Activated CD4-positive, alpha-beta T cell treated with anti-CD3 and anti-CD28 coated beads, Interleukin-2, amount 10 ng/mL, durations not matched to agents 7 days and 5 days (primary cell): ENCODE measurements around the gene FRMD4B. TPM values are rescaled to one million over a fixed set of nuclear protein-coding genes. Genes with fewer than 3 reads are reported as not detected.

Source experiments
- CTCF ChIA-PET: fragments of 350-600 bp; sonication (Branson Sonifier 250); formaldehyde crosslinking; loops from one replicate; lab custom pipeline; 2021; ENCODE audit warnings: antibody characterized with exemption; lab: Charles Lee
- POLR2A ChIA-PET: fragments of 350-600 bp; sonication (Branson Sonifier 250); formaldehyde crosslinking; loops from one replicate; lab custom pipeline; 2021; ENCODE audit warnings: antibody characterized with exemption; lab: Charles Lee
- DNase-seq: peaks from one replicate; pipeline ENCODE4 v3.0.0-alpha.2; 2020
- H3K27ac Mint-ChIP-seq: one replicate; pipeline ENCODE4 v1.8.0; 2021; ENCODE audit warnings: mild to moderate bottlenecking, moderate library complexity, mixed read lengths
- H3K27me3 Mint-ChIP-seq: one replicate; pipeline ENCODE4 v1.8.0; 2021; ENCODE audit warnings: mixed read lengths
- H3K36me3 Mint-ChIP-seq: one replicate; pipeline ENCODE4 v1.8.0; 2021; ENCODE audit warnings: low read depth, mixed read lengths
- H3K4me1 Mint-ChIP-seq: one replicate; pipeline ENCODE4 v1.8.0; 2021; ENCODE audit warnings: mixed read lengths
- H3K4me3 Mint-ChIP-seq: one replicate; pipeline ENCODE4 v1.8.0; 2021; ENCODE audit warnings: mild to moderate bottlenecking, moderate library complexity, mixed read lengths
- H3K9me3 Mint-ChIP-seq: one replicate; pipeline ENCODE4 v1.8.0; 2021; ENCODE audit warnings: mixed read lengths
- total RNA-seq, 2 experiments: library from RNA; stranded (reverse); gene quantifications; one replicate each; pipeline ENCODE4 v1.2.3, GENCODE V29; 2021

The FRMD4B gene
- total RNA-seq, 2 experiments from 2014 or later: 6.9 to 8.2 TPM

- Mint-ChIP-seq H3K36me3 (no peaks in the 10 kb centered on the region), H3K27ac (no peak overlapping the region), H3K9me3 (no peaks in the 10 kb centered on the region), H3K4me3 (no peak overlapping the region), H3K4me1 (no peaks in the 10 kb centered on the region), H3K27me3 (peaks cover 3% of the 10 kb centered on the region)
- DNase-seq: no peak
- ChIA-PET CTCF (no interaction called here), POLR2A (no interaction called here)
Measured at GRCh38 chr3:69417541-69418078, 31.7 kb upstream of the FRMD4B start.

- Mint-ChIP-seq H3K4me3 (no peak overlapping the region), H3K36me3 (no peaks in the 10 kb centered on the region), H3K27me3 (peaks cover 7% of the 10 kb centered on the region), H3K27ac (no peak overlapping the region), H3K9me3 (no peaks in the 10 kb centered on the region), H3K4me1 (peaks cover 3% of the 10 kb centered on the region)
- CTCF ChIA-PET: interaction anchor here (0.6 kb wide), 1 partner anchor 9 kb away, joined by 4 read pairs; no protein-coding TSS in a partner anchor
- POLR2A ChIA-PET: no interaction called here
- DNase-seq: no peak
Measured at GRCh38 chr3:69413551-69414207, 27.8 kb upstream of the FRMD4B start.

- Mint-ChIP-seq H3K36me3 (no peaks in the 10 kb centered on the region), H3K4me1 (peaks cover 3% of the 10 kb centered on the region), H3K9me3 (no peaks in the 10 kb centered on the region), H3K27me3 (peaks cover 10% of the 10 kb centered on the region), H3K4me3 (no peak overlapping the region), H3K27ac (no peak overlapping the region)
- POLR2A ChIA-PET: no interaction called here
- no peak for DNase-seq
- CTCF ChIA-PET: no interaction called here
Measured at GRCh38 chr3:69411346-69411745, 25.5 kb upstream of the FRMD4B start.

- H3K9me3 Mint-ChIP-seq: no peaks in the 10 kb centered on the region
- peak; percentile 78 for DNase-seq
- no peak overlapping the region for H3K4me3 Mint-ChIP-seq
- H3K27ac Mint-ChIP-seq: no peak overlapping the region
- POLR2A ChIA-PET: no interaction called here
- H3K4me1 Mint-ChIP-seq: peaks cover 3% of the 10 kb centered on the region
- H3K27me3 Mint-ChIP-seq: peaks cover 10% of the 10 kb centered on the region
- CTCF ChIA-PET: interaction anchor here (0.6 to 2.2 kb wide), 6 partner anchors 8 to 252 kb away, joined by 3 to 9 read pairs (median 4); no protein-coding TSS in a partner anchor
- H3K36me3 Mint-ChIP-seq: no peaks in the 10 kb centered on the region
Measured at GRCh38 chr3:69410301-69410700, 24.4 kb upstream of the FRMD4B start.

- Mint-ChIP-seq H3K9me3 (peaks cover 2% of the 10 kb centered on the region), H3K4me1 (peaks cover 3% of the 10 kb centered on the region), H3K4me3 (no peak overlapping the region), H3K36me3 (no peaks in the 10 kb centered on the region), H3K27ac (no peak overlapping the region), H3K27me3 (peaks cover 12% of the 10 kb centered on the region)
- no peak for DNase-seq
- ChIA-PET POLR2A (no interaction called here), CTCF (interaction anchor here (0.5 to 2.2 kb wide), 7 partner anchors 8 to 251 kb away, joined by 3 to 9 read pairs (median 4); no protein-coding TSS in a partner anchor)
Measured at GRCh38 chr3:69409831-69410230, 23.9 kb upstream of the FRMD4B start.

GRCh38 chr3:69409011-69409410 is 23.1 kb upstream of the FRMD4B start:
- no peaks in the 10 kb centered on the region for H3K36me3 Mint-ChIP-seq
- peaks cover 3% of the 10 kb centered on the region for H3K4me1 Mint-ChIP-seq
- DNase-seq: no peak
- ChIA-PET CTCF (interaction anchor here (2.2 kb wide), 1 partner anchor 10 kb away, joined by 9 read pairs; no protein-coding TSS in a partner anchor), POLR2A (no interaction called here)
- no peak overlapping the region for H3K4me3 Mint-ChIP-seq
- H3K9me3 Mint-ChIP-seq: peaks cover 6% of the 10 kb centered on the region
- H3K27ac Mint-ChIP-seq: no peak overlapping the region
- peaks cover 12% of the 10 kb centered on the region for H3K27me3 Mint-ChIP-seq

- Mint-ChIP-seq H3K27ac (no peak overlapping the region), H3K9me3 (peaks cover 6% of the 10 kb centered on the region), H3K4me3 (no peak overlapping the region), H3K36me3 (no peaks in the 10 kb centered on the region), H3K27me3 (peaks cover 12% of the 10 kb centered on the region), H3K4me1 (peaks cover 3% of the 10 kb centered on the region)
- POLR2A ChIA-PET: no interaction called here
- no peak for DNase-seq
- CTCF ChIA-PET: interaction anchor here (2.2 kb wide), 1 partner anchor 9 kb away, joined by 9 read pairs; no protein-coding TSS in a partner anchor
Measured at GRCh38 chr3:69408542-69408941, 22.7 kb upstream of the FRMD4B start.

- POLR2A ChIA-PET: no interaction called here
- H3K27ac Mint-ChIP-seq: no peak overlapping the region
- CTCF ChIA-PET: interaction anchor here (0.6 kb wide), 1 partner anchor 1778 kb away, joined by 3 read pairs; no protein-coding TSS in a partner anchor
- DNase-seq: no peak
- H3K36me3 Mint-ChIP-seq: no peaks in the 10 kb centered on the region
- H3K27me3 Mint-ChIP-seq: peaks cover 9% of the 10 kb centered on the region
- H3K9me3 Mint-ChIP-seq: peaks cover 6% of the 10 kb centered on the region
- H3K4me1 Mint-ChIP-seq: peaks cover 3% of the 10 kb centered on the region
- H3K4me3 Mint-ChIP-seq: no peak overlapping the region
Measured at GRCh38 chr3:69407908-69408307, 22.0 kb upstream of the FRMD4B start.

- CTCF ChIA-PET: interaction anchor here (0.6 to 1.1 kb wide), 2 partner anchors 38 to 244 kb away, joined by 3 read pairs; no protein-coding TSS in a partner anchor
- POLR2A ChIA-PET: no interaction called here
- Mint-ChIP-seq H3K27ac (no peak overlapping the region), H3K4me1 (peaks cover 3% of the 10 kb centered on the region), H3K27me3 (peaks cover 7% of the 10 kb centered on the region), H3K9me3 (peaks cover 6% of the 10 kb centered on the region), H3K4me3 (no peak overlapping the region), H3K36me3 (no peaks in the 10 kb centered on the region)
- no peak for DNase-seq
Measured at GRCh38 chr3:69406163-69406562, 20.3 kb upstream of the FRMD4B start.

GRCh38 chr3:69405067-69405466 is 19.2 kb upstream of the FRMD4B start:
- Mint-ChIP-seq H3K27me3 (peaks cover 5% of the 10 kb centered on the region), H3K27ac (no peak overlapping the region), H3K4me1 (no peaks in the 10 kb centered on the region), H3K36me3 (no peaks in the 10 kb centered on the region), H3K9me3 (peaks cover 6% of the 10 kb centered on the region), H3K4me3 (no peak overlapping the region)
- DNase-seq: no peak
- ChIA-PET POLR2A (no interaction called here), CTCF (no interaction called here)

GRCh38 chr3:69403454-69403853 is 17.6 kb upstream of the FRMD4B start:
- POLR2A ChIA-PET: no interaction called here
- Mint-ChIP-seq H3K4me1 (no peaks in the 10 kb centered on the region), H3K4me3 (no peak overlapping the region), H3K27ac (no peak overlapping the region), H3K9me3 (peaks cover 6% of the 10 kb centered on the region), H3K27me3 (peaks cover 6% of the 10 kb centered on the region), H3K36me3 (no peaks in the 10 kb centered on the region)
- CTCF ChIA-PET: no interaction called here
- no peak for DNase-seq

- no peak overlapping the region for H3K27ac Mint-ChIP-seq
- ChIA-PET CTCF (interaction anchor here (0.6 kb wide), 1 partner anchor 507 kb away, joined by 4 read pairs; no protein-coding TSS in a partner anchor), POLR2A (no interaction called here)
- H3K4me1 Mint-ChIP-seq: no peaks in the 10 kb centered on the region
- DNase-seq: no peak
- peaks cover 7% of the 10 kb centered on the region for H3K27me3 Mint-ChIP-seq
- peaks cover 6% of the 10 kb centered on the region for H3K9me3 Mint-ChIP-seq
- no peaks in the 10 kb centered on the region for H3K36me3 Mint-ChIP-seq
- no peak overlapping the region for H3K4me3 Mint-ChIP-seq
Measured at GRCh38 chr3:69400683-69401082, 14.8 kb upstream of the FRMD4B start.

GRCh38 chr3:69392850-69393249 is 7.0 kb upstream of the FRMD4B start:
- Mint-ChIP-seq H3K27me3 (peaks cover 38% of the 10 kb centered on the region), H3K27ac (no peak overlapping the region), H3K4me3 (no peak overlapping the region), H3K4me1 (no peaks in the 10 kb centered on the region), H3K36me3 (no peaks in the 10 kb centered on the region), H3K9me3 (no peaks in the 10 kb centered on the region)
- POLR2A ChIA-PET: interaction anchor here (0.6 kb wide), 1 partner anchor 388 kb away, joined by 3 read pairs; no protein-coding TSS in a partner anchor
- CTCF ChIA-PET: no interaction called here
- DNase-seq: no peak
